Keratinocyte (primary cell): ENCODE results near the gene TRIM9. TPM values are rescaled to one million over a fixed set of nuclear protein-coding genes. Genes with fewer than 3 reads are reported as not detected.

ENCODE experiments used
- DNase-seq: peaks from one replicate; pipeline ENCODE4 v3.0.0-alpha.2; 2011; ENCODE audit warnings: low read depth, missing footprints, low spot score
- FAIRE-seq: peaks from 2 replicates; lab custom pipeline; 2011; peaks lifted over from hg19 to GRCh38; lab: Jason Lieb, UNC
- H2AFZ ChIP-seq: 2 replicates; pipeline ENCODE4 v1.6.0; 2012; ENCODE audit warnings: low read length, control low read depth, inconsistent platforms; ENCODE audit not compliant: control insufficient read depth
- H3K27ac ChIP-seq: 2 replicates; pipeline ENCODE4 v1.5.1; 2011; ENCODE audit warnings: low read length; ENCODE audit not compliant: control insufficient read depth, insufficient read depth
- H3K27me3 ChIP-seq: 3 replicates; pipeline ENCODE4 v1.6.0; 2011; ENCODE audit warnings: low read length; ENCODE audit not compliant: control insufficient read depth, insufficient read depth; ENCODE audit errors: extremely low read depth
- H3K36me3 ChIP-seq, 2 experiments: 2 replicates in 1 of 2; 3 replicates in 1 of 2; pipeline ENCODE4 v1.5.1; 2011; ENCODE audit warnings: low read length in 2 of 2, mild to moderate bottlenecking in 1 of 2; ENCODE audit not compliant: control insufficient read depth in 2 of 2, insufficient read depth in 2 of 2; ENCODE audit errors: extremely low read depth in 1 of 2
- H3K4me1 ChIP-seq: 3 replicates; pipeline ENCODE4 v1.5.1; 2011; ENCODE audit warnings: low read length; ENCODE audit not compliant: control insufficient read depth, insufficient read depth; ENCODE audit errors: extremely low read depth
- H3K4me2 ChIP-seq: 3 replicates; pipeline ENCODE4 v1.6.0; 2011; ENCODE audit warnings: low read depth, low read length; ENCODE audit not compliant: control insufficient read depth, insufficient read depth; ENCODE audit errors: extremely low read depth
- H3K4me3 ChIP-seq, 3 experiments: fragments of 200-600 bp in 1 of 3; sonication (generic) in 1 of 3; 2 replicates in 2 of 3; 3 replicates in 1 of 3; pipeline ENCODE4 v1.5.1; 2011 to 2016; ENCODE audit warnings: low read length in 3 of 3, mild to moderate bottlenecking in 3 of 3, control low read depth in 2 of 3, inconsistent platforms in 1 of 3, low read depth in 1 of 3, mixed read lengths in 1 of 3, mixed run types in 1 of 3, moderate library complexity in 1 of 3; ENCODE audit not compliant: control insufficient read depth in 2 of 3, insufficient read depth in 2 of 3; ENCODE audit errors: extremely low read depth in 1 of 3
- H3K79me2 ChIP-seq: 2 replicates; pipeline ENCODE4 v1.6.0; 2012; ENCODE audit warnings: low read length; ENCODE audit not compliant: control insufficient read depth, insufficient read depth
- H3K9ac ChIP-seq: 3 replicates; pipeline ENCODE4 v1.6.0; 2011; ENCODE audit warnings: low read length; ENCODE audit not compliant: control insufficient read depth, insufficient read depth; ENCODE audit errors: extremely low read depth
- H3K9me1 ChIP-seq: 3 replicates; pipeline ENCODE4 v1.6.0; 2011; ENCODE audit warnings: low read length; ENCODE audit not compliant: control insufficient read depth, insufficient read depth; ENCODE audit errors: extremely low read depth
- H3K9me3 ChIP-seq: 2 replicates; pipeline ENCODE4 v1.5.1; 2012; ENCODE audit warnings: low read depth, low read length; ENCODE audit not compliant: control insufficient read depth
- H4K20me1 ChIP-seq: 3 replicates; pipeline ENCODE4 v1.6.0; 2011; ENCODE audit warnings: low read length; ENCODE audit not compliant: control insufficient read depth, insufficient read depth; ENCODE audit errors: extremely low read depth
- EZH2 ChIP-seq: IDR thresholded peaks from one replicate; pipeline ENCODE4 v1.6.1; 2012; ENCODE audit warnings: inconsistent platforms, mild to moderate bottlenecking, low read length, moderate library complexity
- dilution Hi-C: fragments of 300-500 bp; cut with MboI; formaldehyde crosslinking; loops from one replicate; pipeline ENCODE4 v1.7.0; 2020; ENCODE audit warnings: low sequenced_read_pairs; ENCODE audit not compliant: extremely low pct_ligation_motif_present
- polyA plus RNA-seq, 5 experiments: library from polyadenylated mRNA; depleted of rRNA in 3 of 5; stranded (reverse) in 3 of 5; stranded (forward) in 1 of 5; unstranded in 1 of 5; fragments of >200 nt; gene quantifications; 1 replicate in 1 of 5; 2 replicates in 3 of 5; 3 replicates in 1 of 5; pipeline versions ENCODE4 v1.2.1 to v1.2.3, GENCODE V29; 2011 to 2012; ENCODE audit warnings: missing spikeins in 2 of 5, low read depth in 1 of 5, low replicate concordance in 1 of 5
- TF ChIP-seq, protein P1 (sequence below), 3 experiments: IDR thresholded peaks in 1 of 3; conservative IDR thresholded peaks in 1 of 3; optimal IDR thresholded peaks in 1 of 3; 2 replicates in 2 of 3; 3 replicates in 1 of 3; pipeline versions ENCODE3 to v1.5.1; 2011; ENCODE audit warnings: low read length in 3 of 3, mild to moderate bottlenecking in 3 of 3, moderate library complexity in 2 of 3, control low read depth in 1 of 3, inconsistent platforms in 1 of 3; ENCODE audit not compliant: insufficient read depth in 2 of 3; ENCODE audit errors: extremely low read depth in 1 of 3

TRIM9 gene
- polyA plus RNA-seq, 1 donor (not counting 4 experiments of a cell fraction or from before 2014, with no cell fraction given), result 0.04 TPM

DNA sequence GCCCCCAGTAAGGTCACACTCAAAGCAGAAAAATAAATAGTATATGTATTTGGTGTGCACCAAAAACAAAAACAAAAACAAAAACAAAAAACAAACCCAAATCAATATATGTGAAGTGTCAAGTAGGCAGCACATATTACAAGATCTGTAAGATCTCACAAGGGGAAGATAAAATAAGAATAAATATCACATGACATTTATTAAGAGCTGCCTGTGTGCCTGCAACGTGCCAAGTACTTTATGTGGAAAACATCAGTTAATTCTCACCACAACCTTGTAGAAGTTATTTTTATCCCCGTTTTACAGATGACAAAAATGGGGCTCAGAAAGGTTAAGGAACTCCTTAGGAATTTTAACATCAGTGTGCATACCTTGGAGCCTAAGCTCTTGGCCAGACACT is 26.6 kb downstream of the TRIM9 start:
- dilution Hi-C loops, result no loop called here
- Histone ChIP-seq H3K79me2 (no peaks in the 10 kb centered on the region), H3K9ac (no peak overlapping the region)

DNA sequence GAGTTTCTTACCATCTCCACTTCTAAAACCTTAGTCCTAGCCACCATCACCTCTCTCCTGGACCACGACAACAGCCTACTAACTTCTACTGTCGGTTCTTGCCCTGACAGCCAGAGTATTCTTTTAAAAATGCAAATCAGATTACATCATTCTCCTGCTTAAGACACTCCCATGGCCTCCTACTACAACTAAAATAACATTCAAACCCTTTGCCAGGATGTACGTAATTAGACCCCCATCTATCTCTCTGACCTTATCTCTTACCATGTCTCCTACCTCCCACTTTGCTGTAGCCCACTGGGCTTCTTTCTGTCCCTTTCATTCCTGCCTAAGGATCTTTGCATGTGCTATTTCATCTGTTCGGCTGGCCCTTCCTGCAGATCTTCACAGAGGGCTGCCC is 27.6 kb downstream of the TRIM9 start:
- Histone ChIP-seq H3K4me2 (no peak overlapping the region), H3K4me1 (no peaks in the 10 kb centered on the region), H2AFZ (no peak overlapping the region), H3K9me1 (no peaks in the 10 kb centered on the region), H3K9me3 (no peaks in the 10 kb centered on the region), H4K20me1 (no peaks in the 10 kb centered on the region), H3K27ac (no peak overlapping the region), H3K4me3 (no peak overlapping the region), H3K79me2 (no peaks in the 10 kb centered on the region), H3K27me3 (peaks cover 10% of the 10 kb centered on the region), H3K9ac (no peak overlapping the region), H3K36me3 (no peaks in the 10 kb centered on the region)
- DNase-seq (no peak), FAIRE-seq (no peak)
- dilution Hi-C loops, result no loop called here
- TF ChIP-seq, protein P1, sequence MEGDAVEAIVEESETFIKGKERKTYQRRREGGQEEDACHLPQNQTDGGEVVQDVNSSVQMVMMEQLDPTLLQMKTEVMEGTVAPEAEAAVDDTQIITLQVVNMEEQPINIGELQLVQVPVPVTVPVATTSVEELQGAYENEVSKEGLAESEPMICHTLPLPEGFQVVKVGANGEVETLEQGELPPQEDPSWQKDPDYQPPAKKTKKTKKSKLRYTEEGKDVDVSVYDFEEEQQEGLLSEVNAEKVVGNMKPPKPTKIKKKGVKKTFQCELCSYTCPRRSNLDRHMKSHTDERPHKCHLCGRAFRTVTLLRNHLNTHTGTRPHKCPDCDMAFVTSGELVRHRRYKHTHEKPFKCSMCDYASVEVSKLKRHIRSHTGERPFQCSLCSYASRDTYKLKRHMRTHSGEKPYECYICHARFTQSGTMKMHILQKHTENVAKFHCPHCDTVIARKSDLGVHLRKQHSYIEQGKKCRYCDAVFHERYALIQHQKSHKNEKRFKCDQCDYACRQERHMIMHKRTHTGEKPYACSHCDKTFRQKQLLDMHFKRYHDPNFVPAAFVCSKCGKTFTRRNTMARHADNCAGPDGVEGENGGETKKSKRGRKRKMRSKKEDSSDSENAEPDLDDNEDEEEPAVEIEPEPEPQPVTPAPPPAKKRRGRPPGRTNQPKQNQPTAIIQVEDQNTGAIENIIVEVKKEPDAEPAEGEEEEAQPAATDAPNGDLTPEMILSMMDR (optimal IDR thresholded peaks at IDR 0.05 in 1 of 3, IDR thresholded peaks at IDR 0.05 in 1 of 3, conservative IDR thresholded peaks at IDR 0.05 in 1 of 3; ENCODE audit: extremely low read depth in 1 of 3, insufficient read depth in 2 of 3, low read length in 3 of 3), result no peak
- TF ChIP-seq EZH2, result no peak

More for the DNA sequence above, 26.6 kb downstream of the TRIM9 start:
- H3K4me2 ChIP-seq, result no peak overlapping the region
- H3K9me1 ChIP-seq, result no peaks in the 10 kb centered on the region
- H3K4me1 ChIP-seq, result no peaks in the 10 kb centered on the region
- H2AFZ ChIP-seq, result no peak overlapping the region
- H4K20me1 ChIP-seq, result no peaks in the 10 kb centered on the region
- TF ChIP-seq, protein P1 (optimal IDR thresholded peaks at IDR 0.05 in 1 of 3, IDR thresholded peaks at IDR 0.05 in 1 of 3, conservative IDR thresholded peaks at IDR 0.05 in 1 of 3; ENCODE audit: extremely low read depth in 1 of 3, insufficient read depth in 2 of 3, low read length in 3 of 3), result no peak
- TF ChIP-seq EZH2, result no peak
- H3K27me3 ChIP-seq, result peaks cover 10% of the 10 kb centered on the region
- no peak overlapping the region for H3K4me3 ChIP-seq
- no peak overlapping the region for H3K27ac ChIP-seq
- no peaks in the 10 kb centered on the region for H3K9me3 ChIP-seq
- no peaks in the 10 kb centered on the region for H3K36me3 ChIP-seq
- DNase-seq, result no peak
- no peak for FAIRE-seq
